Middle frontal gyrus (tissue), 1 donor: Measurements from ENCODE around the gene M1AP.

Experiments used
- DNase-seq: peaks from one replicate; pipeline ENCODE4 v3.0.0-alpha.2; 2015; ENCODE audit warnings: low spot score; ENCODE audit errors: extremely low spot score

The M1AP gene

DNA sequence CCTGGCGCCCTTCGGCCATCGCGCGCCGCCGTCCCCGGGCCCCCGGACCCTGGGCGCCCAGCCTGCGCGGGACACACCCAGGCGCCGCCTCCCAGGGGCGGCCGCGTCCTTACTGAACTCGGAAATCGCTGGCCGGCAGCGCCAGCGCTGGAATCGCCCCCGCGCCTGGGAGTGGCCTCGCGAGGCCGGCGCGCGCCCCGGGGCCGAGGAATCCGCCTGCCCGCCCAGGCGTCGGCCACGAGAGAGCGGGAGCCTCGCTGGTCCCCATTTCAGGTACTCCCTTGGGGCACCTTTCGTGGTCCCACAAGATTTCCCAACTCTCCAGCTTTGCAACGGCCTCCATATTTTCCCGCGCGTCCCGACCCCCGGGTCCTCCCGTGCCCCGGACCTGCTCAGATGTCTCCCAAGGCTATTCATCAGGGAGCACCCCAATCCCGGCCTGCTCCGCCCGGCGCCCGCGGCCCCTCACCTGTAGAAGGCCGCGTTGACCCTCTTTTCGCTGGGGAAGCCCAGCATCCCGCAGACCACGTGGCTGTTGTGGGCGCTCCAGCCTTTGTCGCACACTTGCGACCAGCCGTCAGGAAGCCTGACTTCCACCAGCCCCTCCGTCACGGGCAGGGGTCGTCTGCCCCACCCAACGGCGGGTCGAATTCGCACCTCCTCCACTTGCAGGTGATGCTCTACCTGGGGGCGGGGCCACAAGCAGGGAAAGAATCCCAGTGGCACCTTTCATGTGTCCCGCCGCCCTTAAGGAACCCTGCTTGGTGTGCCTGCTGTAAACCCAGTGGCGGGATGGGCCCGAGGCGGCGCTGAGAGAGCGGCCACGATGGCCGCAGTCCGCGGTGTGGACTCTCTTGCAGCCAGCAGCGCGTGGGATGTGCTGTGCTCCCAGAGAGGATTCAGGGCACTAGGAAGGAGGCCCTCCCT, 99.0 kb downstream of the M1AP start:
- DNase-seq, result no peak

DNA sequence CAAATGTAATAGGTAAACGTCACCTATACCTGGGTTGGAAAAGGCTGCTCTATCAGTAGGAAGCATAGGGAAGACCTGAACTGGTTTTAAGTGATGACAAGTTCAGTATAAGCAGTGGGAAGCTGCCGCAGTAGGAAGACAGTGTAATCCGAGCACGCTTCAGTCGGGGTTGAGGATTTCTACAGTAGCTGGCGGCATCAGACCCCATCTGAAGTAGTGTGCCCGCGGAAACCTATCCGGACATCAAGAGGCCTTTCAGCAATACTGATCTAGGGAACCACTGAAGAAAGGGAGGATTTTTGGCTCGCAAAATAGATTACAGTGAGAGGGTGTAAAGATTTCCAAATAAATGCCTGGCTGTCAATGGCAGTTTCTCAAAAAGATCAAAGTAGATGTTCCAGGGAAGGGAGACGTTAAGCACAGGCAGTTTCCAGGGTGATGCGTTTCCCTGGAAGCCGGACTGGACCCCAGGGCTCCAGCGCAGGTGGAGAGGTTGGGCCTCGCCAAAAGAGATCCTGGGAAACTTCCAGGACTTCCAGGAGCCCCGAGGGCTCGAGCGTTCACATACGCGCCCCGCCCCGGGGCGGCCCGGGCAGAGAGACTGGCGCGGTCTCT, 99.7 kb downstream of the M1AP start:
- no peak for DNase-seq

DNA sequence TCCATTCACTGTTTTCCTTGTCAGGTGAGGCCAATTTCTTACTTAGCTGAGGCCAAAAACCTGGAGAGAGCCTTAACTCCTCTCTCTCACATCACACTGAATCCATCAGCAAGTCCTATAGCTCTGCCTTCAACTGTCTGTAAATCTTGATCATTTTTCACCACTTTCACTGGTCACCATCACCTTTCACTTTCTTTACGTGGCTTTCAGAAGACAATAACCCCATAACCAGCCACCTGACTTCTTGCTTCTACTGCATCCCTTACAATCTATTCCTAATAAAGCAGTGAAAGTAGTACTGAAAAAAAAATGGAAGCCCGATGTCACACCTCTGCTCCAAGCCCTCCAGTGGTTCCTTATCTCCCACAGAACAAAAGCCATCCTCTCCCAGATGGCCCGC, 102.1 kb downstream of the M1AP start:
- DNase-seq, result no peak

DNA sequence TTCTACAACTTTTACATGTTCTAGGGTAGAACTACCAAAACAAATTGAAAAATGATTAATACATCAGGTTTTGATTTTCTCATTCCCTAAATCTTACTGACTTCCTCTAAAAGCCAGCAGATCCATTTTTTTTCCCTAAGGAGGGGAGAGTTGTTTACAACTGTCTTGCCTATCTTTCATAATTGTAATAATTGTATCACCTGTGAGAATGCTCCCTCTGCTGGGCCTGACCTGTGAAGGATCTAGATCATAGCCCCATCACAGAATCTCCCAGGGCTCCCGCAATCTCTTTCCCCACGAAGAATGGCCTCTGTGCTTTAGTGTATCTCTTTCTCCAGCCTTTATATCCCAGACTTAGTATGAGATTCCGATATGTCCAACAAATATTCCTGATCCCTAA, 103.5 kb downstream of the M1AP start:
- DNase-seq, result no peak

DNA sequence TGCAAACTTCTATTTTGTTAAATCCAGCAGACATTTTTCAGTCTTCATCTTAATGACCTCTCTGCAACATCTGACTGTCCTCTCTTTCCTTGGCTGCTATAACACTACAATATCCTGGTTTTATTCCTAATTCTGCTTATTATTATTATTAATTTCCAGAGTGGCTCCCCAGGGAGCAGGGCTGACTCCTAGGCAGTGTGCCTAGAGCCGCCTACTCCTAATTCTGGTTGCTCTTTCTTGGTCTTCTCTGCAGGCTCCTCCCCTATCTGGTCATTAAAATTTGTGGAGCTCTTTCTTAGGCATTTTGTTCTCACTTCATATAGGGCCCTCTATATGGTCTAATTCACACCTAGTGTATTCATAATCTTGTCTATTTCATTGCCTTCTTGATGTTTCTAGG, 105.2 kb downstream of the M1AP start:
- no peak for DNase-seq

DNA sequence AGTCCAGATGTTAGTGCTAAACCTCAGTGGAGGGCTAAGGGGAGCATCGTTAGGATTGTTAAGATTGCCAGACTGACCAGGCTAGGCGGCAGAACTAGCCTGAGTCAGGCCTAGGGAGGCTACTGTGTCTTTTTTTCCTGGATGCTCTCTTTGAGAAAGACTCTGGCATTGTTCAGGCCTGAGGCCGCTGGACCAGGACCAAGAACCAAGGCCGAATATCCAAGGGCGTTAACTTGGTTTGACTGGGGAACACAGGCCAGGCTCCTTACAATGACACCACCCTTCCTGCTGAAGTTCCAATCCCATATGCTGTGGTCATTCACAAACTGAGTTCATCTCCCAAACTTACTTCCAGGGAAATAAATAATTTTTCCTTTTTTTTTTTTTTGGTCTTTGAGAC, 107.8 kb downstream of the M1AP start:
- no peak for DNase-seq

DNA sequence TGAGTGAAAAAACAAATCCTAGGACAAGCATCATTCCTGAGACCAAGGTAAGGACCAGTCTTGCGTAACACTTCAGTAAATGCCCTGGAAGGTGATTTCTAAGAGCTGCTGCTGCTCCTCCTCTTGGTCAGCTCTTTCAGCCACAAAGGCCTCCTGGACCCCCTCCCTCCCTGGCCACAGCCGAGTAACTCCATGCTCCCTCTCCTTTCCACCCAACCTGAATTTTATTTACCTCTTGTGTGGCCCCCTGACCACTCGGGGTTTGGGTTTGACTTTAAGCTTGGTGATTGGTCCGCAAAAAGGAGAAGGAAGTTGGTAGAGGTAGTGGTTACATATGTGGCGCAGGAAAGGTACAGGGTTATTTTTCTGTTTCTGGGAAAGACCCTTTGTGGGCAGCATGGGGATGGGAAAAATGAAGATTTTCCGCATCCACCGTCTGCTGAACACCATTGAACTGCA, 109.2 kb downstream of the M1AP start:
- no peak for DNase-seq

DNA sequence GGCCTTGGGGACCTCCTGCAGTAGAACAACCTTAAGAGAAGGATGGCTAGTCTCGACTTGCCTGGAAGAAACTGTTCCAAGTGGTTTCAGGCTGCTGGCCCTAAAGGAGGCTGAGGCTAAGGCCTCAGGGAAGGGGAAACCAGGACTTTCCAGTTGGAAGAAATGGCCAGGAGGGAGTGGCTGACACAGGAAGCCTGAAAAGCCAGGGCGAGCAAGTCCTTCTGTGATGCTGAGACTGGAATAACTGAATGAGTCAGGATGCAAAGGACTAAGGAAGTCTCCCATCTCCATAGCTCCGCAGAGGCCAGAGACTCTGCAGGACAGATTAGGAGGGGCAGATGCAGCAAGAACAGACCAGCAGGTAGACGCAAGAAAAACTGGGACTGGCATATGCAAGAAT, 111.0 kb downstream of the M1AP start:
- DNase-seq, result no peak

DNA sequence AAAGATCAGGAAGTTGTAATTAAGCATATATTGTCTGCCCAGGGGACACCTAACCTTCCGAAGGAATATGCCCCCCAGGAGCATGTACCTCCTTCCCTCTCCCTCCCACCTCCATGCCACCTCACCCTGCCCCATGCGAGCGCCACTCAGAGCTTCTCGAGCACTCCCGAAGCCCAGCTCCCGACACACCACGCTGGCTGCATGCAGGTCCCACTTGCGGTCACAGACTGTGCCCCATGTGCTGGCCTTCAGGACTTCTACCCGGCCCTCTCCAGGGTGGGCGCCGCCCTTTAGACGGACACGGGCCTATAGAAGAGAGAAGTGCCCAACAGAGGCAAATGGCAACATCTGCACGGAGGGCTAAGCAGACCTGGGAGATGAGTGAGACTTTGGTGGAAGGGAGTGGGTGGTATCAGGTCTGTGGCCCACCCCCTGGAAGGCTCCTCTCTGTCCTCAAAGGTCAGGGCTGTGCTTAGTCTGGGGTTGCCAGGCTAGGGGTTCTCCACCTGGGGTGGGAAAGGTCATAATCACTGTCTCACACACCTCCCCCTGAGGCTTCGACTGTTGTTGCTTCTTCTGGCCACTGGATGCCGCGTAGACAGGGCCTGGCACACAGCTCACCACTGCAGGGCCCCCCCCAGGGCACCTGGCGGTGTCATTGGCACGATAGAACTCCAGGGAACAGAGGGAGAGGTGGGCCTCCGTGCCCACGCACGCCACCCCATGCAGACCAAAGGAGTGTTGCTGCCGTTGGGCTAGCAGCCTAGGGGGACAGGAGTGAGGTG, 111.8 kb downstream of the M1AP start:
- no peak for DNase-seq

DNA sequence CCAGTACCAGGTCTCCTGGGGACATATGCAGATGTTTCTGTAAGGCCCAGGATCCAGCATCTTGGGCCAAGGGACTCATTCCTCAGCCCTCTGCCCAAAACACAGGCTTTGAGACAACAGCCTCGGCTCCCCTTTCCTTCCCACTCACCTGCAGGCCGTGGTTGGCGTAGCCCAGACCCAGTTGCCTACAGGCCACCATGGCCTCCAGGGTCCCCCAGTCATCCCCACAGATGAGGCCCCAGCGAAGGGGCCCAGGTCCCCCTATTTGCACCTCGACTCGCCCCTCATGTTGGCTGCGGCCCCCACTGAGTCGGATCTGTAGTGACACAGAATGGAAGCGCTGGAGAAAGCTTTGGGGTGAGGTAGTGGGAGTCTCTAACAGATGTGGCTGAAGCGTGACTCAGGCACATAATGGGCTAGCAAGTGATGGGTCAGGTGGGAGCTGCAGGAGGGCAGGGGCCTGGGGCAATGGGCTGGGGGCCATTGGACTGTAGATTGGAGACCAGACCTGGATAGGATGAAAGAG, 112.6 kb downstream of the M1AP start:
- no peak for DNase-seq

DNA sequence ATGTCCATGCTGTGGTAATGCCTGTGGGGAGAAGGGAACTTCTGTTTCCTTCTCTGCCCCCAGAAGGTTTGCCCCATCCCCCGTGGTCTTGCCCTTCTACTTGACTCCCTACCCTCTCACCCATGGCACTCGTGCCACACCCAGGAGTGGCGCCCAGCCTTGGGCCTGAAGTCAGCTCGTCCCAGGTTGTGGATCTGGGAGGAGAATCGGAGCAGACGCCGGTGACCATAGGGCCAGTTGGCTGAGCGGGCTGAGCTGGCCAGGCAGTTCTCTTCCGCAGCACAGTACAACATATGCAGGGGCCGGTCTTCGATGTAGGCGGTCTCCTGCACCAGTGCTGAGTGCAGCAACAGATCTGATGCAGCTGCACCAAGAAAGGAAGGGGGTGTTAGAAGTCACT, 113.7 kb downstream of the M1AP start:
- DNase-seq, result no peak

DNA sequence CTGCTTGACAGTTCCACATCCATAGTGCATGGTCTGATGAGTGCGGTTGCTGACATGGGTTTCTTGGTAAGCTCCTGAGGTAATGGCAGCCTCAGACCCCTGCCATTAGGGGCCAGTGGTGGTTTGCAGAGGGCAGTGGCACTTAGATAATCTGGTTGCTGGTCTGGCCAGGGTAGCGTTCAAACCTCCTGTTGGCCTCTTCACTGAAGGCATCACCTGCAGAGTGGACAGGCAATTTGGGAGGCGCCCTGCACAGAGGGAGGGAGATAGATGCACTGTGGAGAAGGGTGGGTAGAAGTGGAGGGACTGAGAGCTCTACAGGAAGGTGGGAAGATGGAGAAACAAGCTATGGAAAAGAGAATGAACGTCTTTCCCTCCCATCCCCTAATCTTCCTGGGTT, 114.7 kb downstream of the M1AP start:
- DNase-seq, result no peak

DNA sequence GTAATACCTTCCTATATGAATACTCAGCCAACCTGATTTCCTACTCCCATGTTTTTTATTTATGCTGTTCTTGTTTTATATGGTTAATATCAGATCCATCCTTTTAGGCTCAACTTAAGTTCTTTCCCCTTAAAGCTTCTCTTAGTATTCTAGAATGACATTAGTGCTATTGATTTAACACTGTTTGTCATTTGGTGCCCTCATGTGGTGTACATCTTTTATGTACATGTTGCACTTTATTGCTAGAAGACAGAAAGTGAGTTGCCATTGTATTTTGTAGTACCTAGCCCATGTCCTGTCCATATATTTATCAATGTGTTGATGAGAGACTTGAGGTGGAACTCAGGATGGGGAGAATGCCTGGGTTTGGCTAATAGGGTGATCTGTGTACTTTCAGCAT, 115.9 kb downstream of the M1AP start:
- DNase-seq, result no peak

DNA sequence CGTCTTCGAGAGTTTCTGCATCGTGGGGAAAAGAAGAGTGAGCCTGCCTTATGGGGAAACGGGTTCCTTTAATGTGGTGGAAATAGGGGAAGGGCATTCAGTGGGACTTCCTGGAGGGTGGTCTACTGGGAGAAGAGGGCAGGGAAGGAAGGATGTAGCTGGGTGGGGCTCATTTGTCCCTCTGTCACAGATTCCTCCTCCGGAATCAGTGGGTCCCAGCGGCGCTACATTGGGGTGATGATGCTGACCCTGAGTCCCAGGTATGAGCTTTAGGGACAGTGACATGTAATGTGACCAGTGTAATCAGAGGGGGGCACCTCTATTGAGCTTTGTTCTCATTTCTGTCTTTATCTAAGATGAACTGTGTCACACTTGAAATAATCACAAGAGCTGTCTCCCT, 116.5 kb downstream of the M1AP start:
- DNase-seq, result no peak

DNA sequence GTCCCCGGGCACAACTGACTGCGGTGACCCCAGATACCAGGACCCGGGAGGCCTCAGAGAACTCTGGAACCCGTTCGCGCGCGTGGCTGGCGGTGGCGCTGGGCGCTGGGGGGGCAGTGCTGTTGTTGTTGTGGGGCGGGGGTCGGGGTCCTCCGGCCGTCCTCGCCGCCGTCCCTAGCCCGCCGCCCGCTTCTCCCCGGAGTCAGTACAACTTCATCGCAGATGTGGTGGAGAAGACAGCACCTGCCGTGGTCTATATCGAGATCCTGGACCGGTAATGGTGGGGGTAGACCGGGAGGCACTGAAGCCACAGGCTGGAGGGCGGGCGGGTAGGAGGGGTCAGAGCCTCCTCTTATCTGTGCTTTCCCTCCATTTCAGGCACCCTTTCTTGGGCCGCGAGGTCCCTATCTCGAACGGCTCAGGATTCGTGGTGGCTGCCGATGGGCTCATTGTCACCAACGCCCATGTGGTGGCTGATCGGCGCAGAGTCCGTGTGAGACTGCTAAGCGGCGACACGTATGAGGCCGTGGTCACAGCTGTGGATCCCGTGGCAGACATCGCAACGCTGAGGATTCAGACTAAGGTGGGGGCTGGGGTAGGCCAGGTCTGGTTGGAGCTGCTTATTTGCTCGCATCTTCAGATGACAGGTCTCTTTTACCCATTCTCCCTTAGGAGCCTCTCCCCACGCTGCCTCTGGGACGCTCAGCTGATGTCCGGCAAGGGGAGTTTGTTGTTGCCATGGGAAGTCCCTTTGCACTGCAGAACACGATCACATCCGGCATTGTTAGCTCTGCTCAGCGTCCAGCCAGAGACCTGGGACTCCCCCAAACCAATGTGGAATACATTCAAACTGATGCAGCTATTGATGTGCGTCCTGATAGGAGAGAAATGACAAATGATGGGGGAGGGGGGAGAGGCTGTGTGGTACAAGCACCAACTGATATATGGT, 117.6 kb downstream of the M1AP start:
- DNase-seq, result no peak

DNA sequence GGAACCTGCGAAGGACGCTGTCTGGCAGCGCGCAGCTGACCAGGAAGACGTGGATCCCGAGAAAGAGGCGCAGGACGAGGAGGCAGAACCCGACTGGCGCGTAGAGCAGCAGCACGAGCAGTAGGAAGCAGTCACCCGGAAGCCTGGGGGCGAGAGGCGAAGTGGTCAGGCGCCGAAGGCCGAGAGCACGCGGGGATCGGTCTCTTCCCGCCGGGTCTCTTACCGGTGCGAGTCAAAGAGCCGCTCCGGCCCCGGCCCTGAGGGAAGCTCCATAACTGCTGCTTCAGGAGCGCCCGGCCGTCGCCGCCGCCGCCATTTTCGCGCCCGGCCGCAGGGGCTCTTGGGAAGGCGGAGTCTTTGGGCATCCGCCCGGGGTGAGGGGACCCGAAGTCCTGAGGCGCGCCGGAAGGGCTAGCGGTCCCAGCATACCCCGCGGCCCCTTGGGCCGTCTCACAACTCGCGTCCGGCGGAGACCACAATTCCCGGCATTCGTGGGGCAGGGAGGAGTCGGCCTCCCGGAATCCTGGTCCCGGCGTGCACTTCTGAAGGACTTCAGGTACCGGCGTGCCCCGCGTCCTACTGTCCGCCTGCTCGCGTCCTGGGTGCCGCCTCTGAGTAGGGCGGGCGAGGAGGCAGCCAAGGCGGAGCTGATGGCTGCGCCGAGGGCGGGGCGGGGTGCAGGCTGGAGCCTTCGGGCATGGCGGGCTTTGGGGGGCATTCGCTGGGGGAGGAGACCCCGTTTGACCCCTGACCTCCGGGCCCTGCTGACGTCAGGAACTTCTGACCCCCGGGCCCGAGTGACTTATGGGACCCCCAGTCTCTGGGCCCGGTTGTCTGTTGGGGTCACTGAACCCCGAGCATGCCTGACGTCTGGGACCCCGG, 118.5 kb downstream of the M1AP start, which contains the start of the genes AUP1 and HTRA2:
AUP1 (minus strand) TSS at position 350 of the 882 bp plus-strand sequence; CDS start at position 273, 77 bp downstream.
HTRA2 (plus strand) TSS at position 577 of the 882 bp plus-strand sequence; CDS start at position 651, 74 bp downstream.
- DNase-seq, result peak; percentile 98

DNA sequence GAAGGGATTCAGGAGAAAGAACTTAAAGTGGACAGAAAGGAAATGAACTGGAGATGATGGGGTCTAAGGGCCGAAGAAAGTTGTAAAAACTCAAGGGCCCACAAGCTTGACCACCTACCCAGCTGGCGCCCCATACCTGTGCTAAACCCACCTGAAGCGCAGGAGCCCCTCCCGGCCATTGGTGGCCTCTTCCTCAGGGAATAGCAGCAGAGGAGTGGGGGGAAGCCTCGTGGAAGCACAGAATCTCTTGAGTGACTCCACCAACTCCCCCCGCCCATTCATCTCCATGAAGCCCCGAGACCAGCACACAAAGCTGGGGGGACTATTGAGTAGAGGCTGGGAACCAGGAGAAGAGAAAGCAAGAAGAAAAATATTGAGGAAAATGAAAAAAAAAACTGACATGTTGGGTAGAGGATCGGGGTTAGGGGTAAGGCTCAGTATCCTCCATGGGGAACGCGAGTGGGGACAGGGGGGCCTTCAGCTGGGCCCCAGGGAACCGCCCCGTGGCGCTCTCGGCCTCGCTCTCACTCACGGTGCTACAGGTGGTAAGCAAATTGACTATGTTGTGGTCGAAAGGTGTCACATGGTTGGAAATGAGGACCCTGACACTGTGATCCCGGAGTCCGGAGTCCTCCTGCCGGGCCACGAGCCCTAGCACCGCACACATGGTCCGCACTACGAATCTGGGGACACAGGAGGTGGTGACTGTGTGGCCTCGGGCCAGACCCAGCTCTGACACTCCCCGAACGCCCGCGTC, 119.4 kb downstream of the M1AP start:
- DNase-seq, result no peak

DNA sequence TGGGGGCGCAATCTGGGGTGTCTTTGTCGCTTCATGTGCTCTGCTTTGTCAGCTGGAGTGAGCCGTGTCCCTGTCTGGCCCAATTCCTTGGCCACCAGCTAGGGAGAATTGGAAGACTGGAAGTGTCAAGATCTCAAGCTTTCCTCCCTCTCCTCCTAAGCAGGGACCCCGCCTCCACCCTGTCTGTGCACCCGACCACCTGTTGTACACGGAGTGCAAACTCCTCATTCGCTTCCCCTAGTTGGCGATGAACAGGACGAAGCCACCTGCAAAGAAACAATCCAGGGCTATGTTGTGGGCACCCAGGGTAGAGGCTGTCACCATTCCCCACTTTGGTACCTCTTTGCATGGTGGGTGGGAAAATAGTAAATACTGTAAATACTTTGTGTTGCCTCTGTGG, 120.4 kb downstream of the M1AP start:
- no peak for DNase-seq
